GM21360 (cell line): Measurements from ENCODE around the gene AQP3.
"Not testable (repeated sequence)": the region's sequence is repeated elsewhere in the genome, so short reads cannot be mapped to it uniquely, and the experiment has no call there.

Source experiments
- ATAC-seq: cut with Tn5 transposase; IDR thresholded peaks from one replicate; pipeline ENCODE4 v1.9.1; 2021; ENCODE audit warnings: mild to moderate bottlenecking, moderate library complexity; ENCODE audit not compliant: unreplicated experiment

AQP3 gene

DNA sequence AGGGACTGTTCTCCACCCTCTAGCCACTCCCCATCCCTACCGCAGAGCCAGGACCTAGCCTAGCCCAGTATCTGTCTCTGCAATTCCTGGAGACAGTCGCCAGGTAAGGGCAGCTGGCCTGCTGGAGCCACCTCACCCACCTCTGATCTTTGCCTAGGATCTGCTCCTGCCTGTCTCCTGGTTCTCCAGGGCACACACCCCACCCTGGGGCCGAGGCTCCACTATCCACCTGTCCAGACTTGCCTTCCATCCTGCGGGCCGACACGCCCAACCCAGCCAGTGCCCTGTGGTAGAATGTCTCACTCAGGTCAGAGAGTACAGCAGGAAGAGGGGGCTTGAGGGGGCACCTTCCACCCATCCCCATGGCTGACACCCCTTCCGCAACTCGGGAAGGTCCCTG lies 29.3 kb downstream of the AQP3 start:
- ATAC-seq, result no peak

GRCh38 chr9:33416996-33417395 lies 30.4 kb downstream of the AQP3 start:
- ATAC-seq, result no peak

DNA sequence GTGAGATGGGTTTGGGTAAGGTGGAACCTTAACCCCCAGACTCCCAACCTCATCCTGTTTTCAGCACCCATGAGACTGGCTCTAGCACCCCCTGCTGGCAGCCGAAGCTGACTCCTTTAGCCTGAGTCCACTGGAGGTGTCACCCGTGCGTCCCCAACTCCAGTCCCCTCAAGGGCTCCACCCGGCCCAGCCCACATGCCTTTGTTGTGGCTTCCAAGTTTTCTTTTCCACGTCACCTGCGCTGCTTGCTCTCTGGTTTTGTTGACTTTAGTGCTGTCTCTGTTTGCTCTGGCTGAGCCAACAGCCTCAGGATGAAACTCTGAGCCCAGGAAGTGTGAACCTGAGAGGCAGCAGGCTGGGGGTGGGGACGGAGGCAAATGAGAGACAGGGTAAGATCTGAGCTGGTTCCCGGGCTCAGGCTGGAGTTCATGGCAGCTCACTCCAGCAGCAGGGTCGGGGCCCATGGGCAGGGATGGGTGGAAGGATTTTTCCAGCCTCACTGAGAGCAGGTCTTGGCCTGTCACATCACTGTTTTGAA lies 31.8 kb downstream of the AQP3 start:
- peak; percentile 69 for ATAC-seq

DNA sequence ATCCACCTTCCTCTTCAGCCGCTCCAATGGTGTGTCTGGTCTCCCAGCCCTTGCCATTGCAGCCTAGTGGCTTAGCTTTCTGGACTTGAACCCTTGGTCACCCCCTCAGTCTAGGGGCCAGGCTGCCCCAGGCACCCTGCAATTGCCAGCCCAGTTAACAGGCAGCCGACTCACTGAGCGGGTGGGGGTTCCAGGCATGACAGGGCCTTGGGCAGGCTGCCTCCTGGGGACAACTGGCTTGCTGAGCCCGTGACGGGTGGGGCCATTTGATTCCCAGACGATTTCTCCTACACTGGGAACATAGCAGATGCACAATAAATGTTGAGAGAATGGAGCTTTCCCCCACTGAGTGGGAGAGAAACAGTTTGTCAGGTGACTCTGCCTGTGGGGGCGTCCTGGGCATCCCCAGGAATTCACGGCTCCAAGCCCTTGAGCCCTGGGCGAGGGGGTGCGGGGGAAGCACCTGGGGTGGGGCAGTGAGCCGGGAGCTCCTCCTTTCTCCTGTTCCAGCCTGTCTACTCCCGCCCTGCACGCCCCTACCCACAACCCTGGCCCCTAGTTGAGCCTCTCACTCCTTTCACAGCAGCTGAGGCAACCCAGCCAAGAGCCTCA lies 32.4 kb downstream of the AQP3 start:
- no peak for ATAC-seq

DNA sequence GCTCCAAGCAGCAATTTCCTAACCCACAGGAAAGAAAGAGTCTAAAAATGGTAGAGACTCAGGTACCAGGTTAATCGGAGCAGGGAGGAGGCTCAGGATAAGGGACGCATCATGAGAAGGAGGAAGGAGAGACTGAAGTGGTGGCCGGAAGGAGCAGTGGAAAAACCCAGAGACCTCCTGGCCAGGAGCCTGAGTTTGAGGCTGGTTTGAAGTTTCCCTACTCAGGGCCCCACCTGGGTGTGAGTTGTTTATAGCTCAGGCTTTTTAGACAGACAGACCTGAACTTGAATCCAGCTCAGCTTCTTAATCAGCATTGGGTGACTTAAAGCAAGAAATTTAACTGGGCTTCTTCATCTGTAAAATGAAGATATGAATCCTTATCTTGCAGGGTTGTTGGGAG lies 33.1 kb downstream of the AQP3 start:
- ATAC-seq, result no peak

DNA sequence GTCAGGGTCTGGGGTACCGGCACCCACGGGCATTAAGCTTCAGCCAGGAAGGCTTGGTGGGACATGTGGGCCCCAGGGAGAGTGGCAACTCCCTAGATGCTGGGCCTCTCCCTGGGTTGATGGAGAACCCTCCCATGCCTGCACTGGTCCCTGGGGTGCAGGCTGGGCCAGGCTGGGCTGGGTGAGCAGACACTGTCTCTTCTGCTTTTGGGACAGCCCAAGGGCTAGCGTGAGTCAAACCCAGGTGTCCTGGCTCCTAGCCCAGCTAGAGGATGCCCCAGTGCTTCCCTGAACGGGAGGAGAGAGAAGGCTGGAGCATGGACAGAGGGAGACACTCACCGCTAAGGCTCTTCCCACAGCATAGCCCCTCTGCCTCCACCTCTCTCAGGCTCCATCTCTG lies 39.3 kb downstream of the AQP3 start:
- ATAC-seq, result no peak

- ATAC-seq, result no peak
Observed at GRCh38 chr9:33407061-33407460, 40.3 kb downstream of the AQP3 start.

DNA sequence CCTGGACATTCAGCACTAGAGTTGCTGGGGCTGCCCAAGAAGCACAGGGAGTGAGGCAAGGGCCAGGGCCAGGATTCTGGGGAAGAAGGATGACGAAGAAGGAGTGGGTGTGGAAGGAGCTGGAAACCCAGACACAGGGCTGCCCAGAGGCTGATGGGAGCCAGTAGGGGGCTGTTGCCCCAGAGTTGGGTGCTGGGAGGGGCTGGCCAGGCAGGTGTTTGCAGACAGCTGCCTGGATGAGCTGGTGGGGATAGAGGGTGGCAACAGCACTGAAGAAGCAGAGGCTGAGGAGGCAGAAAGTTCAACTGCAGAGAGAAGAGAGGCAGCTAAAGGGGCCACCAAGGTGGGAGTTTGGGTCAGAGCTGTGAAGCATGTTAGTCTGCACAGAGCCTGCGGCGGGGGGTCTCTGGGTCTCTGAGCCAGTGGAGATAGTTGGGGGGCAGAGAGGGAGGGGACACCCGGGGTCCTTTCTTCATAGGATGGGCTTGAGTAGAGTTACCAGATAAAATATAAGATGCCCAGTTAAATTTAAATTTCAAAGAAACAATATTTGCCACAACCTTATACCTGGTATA lies 42.5 kb downstream of the AQP3 start:
- no peak for ATAC-seq

- ATAC-seq, result no peak
Observed at GRCh38 chr9:33403941-33404787, 43.2 kb downstream of the AQP3 start.

DNA sequence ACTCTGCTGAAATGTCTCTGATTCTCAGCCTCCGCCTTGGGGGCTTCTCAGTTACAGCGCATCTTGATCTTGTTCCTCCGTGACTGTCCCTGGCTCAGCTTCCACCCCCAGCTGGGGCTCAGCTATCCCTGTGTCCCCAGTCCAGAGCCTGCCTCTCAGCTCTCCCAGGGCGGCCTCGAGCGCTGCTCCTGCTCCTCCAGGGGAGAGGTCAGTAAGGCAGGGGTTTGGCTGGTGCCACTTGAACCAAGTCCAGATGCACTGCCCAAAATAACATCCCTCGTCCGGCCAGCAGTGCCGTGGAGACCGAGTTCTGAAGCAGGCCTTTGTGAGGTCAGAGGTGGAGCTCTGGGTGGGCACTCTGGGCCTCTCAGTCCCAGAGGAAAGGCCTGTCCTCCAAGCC lies 45.0 kb downstream of the AQP3 start, which contains the start of gene AQP7:
Gene AQP7 (minus strand): TSS at position 198 of the 400 bp plus-strand sequence. CDS start 1,306 bp downstream, outside the sequence.
- not testable (repeated sequence) for ATAC-seq

DNA sequence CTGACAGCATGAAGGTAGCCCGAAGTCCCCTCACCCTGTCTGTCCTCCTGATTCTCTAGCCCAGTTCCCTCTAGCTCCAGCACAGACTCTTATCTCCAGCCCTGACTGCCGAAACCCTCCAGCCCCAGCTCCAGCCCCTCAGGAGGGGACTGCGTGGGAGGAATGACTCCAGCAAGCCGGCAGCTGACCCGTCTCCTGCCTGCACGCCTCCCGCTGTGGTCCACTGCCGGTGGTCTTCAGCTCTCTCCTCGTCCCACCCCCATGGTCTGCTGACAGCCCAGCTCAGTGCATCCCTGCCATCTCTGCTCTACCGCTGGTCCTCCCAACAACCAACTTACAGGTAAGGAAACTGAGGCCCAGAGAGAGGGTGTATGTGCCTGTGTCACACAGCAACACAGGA lies 45.6 kb downstream of the AQP3 start:
- not testable (repeated sequence) for ATAC-seq

- not testable (repeated sequence) for ATAC-seq
Observed at GRCh38 chr9:33399047-33399446, 48.3 kb downstream of the AQP3 start.

GRCh38 chr9:33397801-33398200 lies 49.6 kb downstream of the AQP3 start:
- ATAC-seq, result not testable (repeated sequence)

DNA sequence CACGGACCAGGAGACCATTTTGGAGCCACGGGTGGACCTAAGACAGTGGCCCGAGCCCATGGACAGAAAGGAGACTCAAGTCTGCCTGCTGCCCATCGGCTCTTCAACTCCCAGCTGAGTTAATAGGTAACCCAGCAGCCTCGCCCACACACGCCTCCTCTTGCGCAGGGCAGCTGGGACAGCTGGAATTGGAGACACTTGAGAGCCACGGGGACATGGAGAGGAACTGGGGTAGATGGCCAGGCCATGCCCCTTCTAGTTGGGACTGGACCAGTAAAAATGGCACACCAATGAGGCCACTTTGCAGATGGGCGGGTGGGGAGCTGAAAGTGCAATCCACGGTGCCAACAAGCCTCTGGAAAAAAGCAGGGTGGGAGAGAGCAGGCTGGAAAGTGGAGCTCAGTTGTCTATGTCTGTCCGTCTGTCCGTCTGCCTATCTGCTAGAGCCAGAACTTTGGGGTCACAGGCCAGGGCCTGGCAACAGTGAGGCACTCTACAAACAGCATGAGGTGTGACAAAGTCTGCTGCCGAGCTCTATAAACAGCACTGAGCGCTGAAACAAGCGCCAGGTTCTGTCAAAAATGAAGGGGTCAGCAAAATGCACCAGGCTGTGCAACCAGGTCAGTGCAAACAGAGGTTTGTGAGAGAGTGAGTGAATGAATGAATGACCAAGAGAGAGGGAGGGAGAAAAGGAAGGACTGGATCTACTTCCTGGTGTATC lies 52.1 kb downstream of the AQP3 start:
- ATAC-seq, result not testable (repeated sequence)

GRCh38 chr9:33393986-33394385 lies 53.4 kb downstream of the AQP3 start:
- ATAC-seq, result not testable (repeated sequence)

- ATAC-seq, result no peak
Observed at GRCh38 chr9:33393581-33393980, 53.8 kb downstream of the AQP3 start.

DNA sequence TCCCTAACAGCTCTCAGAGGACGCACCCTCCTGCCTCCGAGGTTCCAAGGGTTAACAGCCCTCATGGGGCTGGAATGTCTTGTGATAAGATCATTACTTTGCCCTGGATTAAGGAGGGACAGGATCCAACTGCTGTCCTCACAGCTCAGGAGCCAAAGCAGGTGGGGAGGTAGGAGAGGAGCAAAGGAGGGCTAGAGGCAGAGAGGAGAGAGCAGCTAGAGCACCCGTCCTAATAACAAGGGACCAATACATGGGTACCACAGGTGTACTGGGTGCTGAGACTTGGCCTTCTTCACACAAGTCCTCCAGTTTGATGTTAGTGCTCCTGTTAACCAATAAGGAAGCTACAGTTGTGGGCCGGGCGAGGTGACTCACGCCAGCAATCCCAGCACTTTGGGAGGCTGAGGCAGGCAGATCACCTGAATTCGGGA lies 54.8 kb downstream of the AQP3 start:
- not testable (repeated sequence) for ATAC-seq
